ENCODE data around the gene PHOX2A. TPM values are rescaled to one million over a fixed set of nuclear protein-coding genes. Genes with fewer than 3 reads are reported as not detected.

PHOX2A gene
- total RNA-seq, 1 donor from 2014 or later, result not detected

DNA sequence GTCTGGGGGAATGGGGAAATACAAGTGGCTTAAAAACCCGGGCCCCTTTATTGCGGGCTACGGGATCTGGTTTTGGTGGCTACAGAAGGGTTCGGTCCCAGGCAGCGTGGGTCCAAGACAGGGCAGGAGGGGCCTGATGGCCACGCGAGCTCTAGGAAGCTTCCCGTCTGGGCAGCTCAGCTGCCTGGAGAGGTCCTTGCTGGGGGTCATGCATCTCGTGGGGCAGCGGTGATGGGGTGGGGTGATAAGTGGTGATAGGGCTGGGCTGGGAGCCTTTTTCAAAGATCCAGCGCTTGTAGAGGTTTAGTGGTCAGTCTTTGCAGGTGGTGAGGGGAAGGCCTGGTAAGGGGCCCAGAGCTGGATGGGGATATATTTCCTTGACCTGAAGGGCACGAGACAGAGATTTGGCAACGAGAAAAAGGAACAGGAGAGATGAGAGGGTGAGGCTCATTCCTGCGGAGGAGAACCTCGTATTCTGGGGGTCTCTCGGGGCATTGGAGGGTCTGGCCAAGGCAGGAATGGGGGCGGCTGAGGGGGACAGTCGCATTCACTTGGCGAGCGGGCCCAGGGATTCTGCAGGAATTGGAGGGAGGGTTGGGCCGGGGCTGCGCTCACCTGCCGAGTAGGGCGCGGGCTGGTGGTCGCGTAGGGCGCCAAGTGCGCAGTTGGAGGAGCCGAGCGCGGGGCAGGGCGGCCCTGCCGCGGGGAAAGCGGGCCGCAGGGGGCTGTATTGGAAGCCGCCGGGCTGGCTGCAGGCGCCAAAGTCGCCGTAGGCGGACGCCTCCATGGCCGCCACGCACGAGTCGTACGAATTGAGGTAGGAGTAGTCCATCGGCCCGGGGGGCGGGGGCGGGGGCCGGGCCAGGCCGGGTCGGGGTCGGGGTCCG, 560 bp downstream of the PHOX2A start:
- DNase-seq (no peak), ATAC-seq (no peak)
- Histone ChIP-seq H3K4me3 (peak overlapping the region; percentile 14), H3K27ac (no peak overlapping the region), H3K36me3 (no peaks in the 10 kb centered on the region), H3K9me3 (no peaks in the 10 kb centered on the region), H3K27me3 (ENCODE audit: low read depth) (peaks cover 85% of the 10 kb centered on the region), H3K4me1 (peaks cover 32% of the 10 kb centered on the region)
- TF ChIP-seq, protein P1, sequence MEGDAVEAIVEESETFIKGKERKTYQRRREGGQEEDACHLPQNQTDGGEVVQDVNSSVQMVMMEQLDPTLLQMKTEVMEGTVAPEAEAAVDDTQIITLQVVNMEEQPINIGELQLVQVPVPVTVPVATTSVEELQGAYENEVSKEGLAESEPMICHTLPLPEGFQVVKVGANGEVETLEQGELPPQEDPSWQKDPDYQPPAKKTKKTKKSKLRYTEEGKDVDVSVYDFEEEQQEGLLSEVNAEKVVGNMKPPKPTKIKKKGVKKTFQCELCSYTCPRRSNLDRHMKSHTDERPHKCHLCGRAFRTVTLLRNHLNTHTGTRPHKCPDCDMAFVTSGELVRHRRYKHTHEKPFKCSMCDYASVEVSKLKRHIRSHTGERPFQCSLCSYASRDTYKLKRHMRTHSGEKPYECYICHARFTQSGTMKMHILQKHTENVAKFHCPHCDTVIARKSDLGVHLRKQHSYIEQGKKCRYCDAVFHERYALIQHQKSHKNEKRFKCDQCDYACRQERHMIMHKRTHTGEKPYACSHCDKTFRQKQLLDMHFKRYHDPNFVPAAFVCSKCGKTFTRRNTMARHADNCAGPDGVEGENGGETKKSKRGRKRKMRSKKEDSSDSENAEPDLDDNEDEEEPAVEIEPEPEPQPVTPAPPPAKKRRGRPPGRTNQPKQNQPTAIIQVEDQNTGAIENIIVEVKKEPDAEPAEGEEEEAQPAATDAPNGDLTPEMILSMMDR (IDR thresholded peaks at IDR 0.05), result no peak
- intact Hi-C loops (cut with DNase I), result no loop called here

- no peak overlapping the region for H3K4me3 ChIP-seq
- peaks cover 44% of the 10 kb centered on the region for H3K4me1 ChIP-seq
- H3K36me3 ChIP-seq, result peaks cover 11% of the 10 kb centered on the region
- H3K9me3 ChIP-seq, result no peaks in the 10 kb centered on the region
- intact Hi-C loops (cut with DNase I), result no loop called here
- no peak for ATAC-seq
- peaks cover 72% of the 10 kb centered on the region for H3K27me3 ChIP-seq (ENCODE audit: low read depth)
- TF ChIP-seq, protein P1 (IDR thresholded peaks at IDR 0.05), result no peak
- no peak for DNase-seq
- H3K27ac ChIP-seq, result no peak overlapping the region
Observed at GRCh38 chr11:72242141-72242540, 1.8 kb downstream of the PHOX2A start.

DNA sequence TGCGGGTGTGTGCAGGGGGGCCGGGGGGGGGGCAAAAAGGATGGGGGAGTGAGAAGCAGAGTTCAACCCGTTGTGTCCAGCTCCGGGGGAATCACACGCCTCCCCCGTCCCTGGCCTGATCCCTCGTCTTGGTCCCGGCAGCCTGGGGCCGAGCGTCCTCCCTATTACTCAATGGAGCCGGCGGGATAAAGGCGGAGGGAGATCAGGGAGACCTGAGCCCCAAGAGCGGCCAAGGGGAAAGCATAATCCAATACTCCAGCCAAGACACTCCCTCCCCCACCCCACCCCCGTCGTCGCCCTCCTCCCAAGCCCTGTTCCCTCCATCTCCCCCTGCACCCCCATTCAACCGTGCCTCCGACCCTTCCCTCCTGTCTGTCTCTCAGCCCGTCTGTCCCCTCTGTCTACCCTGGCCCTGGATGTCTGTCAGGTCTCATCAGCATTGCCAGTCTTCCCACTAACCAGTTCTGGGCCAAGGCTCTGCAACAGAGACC, 2.6 kb downstream of the PHOX2A start:
- peaks cover 64% of the 10 kb centered on the region for H3K27me3 ChIP-seq (ENCODE audit: low read depth)
- no peak for DNase-seq
- intact Hi-C loops (cut with DNase I), result no loop called here

GRCh38 chr11:72240461-72241290, 3.3 kb downstream of the PHOX2A start:
- H3K27me3 ChIP-seq (ENCODE audit: low read depth), result peaks cover 58% of the 10 kb centered on the region
- DNase-seq (no peak), ATAC-seq (peak in 1 of 2 donors; percentile 1)
- no peaks in the 10 kb centered on the region for H3K9me3 ChIP-seq
- intact Hi-C loops (cut with DNase I), result no loop called here
- H3K4me3 ChIP-seq, result peak overlapping the region; percentile 46
- TF ChIP-seq, protein P1 (IDR thresholded peaks at IDR 0.05), result no peak
- H3K27ac ChIP-seq, result no peak overlapping the region
- H3K36me3 ChIP-seq, result peaks cover 25% of the 10 kb centered on the region
- peaks cover 44% of the 10 kb centered on the region for H3K4me1 ChIP-seq

More for the DNA sequence above, 2.6 kb downstream of the PHOX2A start:
- TF ChIP-seq, protein P1 (IDR thresholded peaks at IDR 0.05), result no peak
- no peak overlapping the region for H3K4me3 ChIP-seq
- no peak overlapping the region for H3K27ac ChIP-seq
- H3K9me3 ChIP-seq, result no peaks in the 10 kb centered on the region
- ATAC-seq, result no peak
- H3K36me3 ChIP-seq, result peaks cover 19% of the 10 kb centered on the region
- H3K4me1 ChIP-seq, result peaks cover 44% of the 10 kb centered on the region

DNA sequence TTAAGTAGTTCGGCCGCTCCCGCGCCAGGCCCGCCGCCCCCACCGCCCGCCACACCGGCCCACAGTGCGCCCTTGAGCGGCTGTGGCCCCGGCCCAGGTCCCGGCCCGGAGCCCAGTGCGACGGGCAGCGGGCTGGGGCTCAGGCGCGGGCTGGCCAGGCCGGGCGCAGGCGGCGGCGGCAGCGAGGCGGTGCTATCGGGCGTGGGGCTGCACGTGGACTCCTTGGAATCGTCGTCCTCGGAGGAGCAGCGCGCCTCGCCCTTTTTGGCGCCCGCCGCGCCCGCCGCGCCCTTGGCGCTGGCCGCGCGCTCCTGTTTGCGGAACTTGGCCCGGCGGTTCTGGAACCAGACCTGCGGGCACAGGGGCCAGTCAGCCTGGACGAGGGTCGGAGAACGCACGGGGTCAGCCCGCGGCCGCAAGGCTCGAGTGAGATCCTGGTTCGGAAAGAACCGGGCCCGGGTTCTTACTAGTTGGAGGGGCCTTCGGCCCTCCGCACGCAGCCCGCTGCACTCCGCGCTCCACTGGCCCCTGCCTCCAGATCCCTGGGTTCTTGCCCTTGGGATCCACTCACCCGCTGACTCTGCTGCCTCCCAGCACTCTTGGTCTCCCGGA, 4.0 kb downstream of the PHOX2A start:
- no peaks in the 10 kb centered on the region for H3K9me3 ChIP-seq
- H3K27ac ChIP-seq, result no peak overlapping the region
- peak; percentile 78 for DNase-seq
- ATAC-seq, result peak; percentile 67 to 68
- peaks cover 44% of the 10 kb centered on the region for H3K4me1 ChIP-seq
- peaks cover 33% of the 10 kb centered on the region for H3K36me3 ChIP-seq
- peak overlapping the region; percentile 46 for H3K4me3 ChIP-seq
- TF ChIP-seq, protein P1 (IDR thresholded peaks at IDR 0.05), result no peak
- intact Hi-C loops (cut with DNase I), result no loop called here
- H3K27me3 ChIP-seq (ENCODE audit: low read depth), result peaks cover 51% of the 10 kb centered on the region

Measured in lower lobe of right lung (tissue), 2 donors.